NCI-H446 treated with DMSO at 0.1 percent for 48 hours (cell line): Measurements from ENCODE around the gene FGFR2.

Experiments used
- DNase-seq: peaks from one replicate; lab custom pipeline; 2025; lab: John Stamatoyannopoulos, UW

Gene FGFR2

GRCh38 chr10:121553511-121554264 is 44.6 kb downstream of the FGFR2 start:
- no peak for DNase-seq

- no peak for DNase-seq
Measured at GRCh38 chr10:121552746-121553145, 45.5 kb downstream of the FGFR2 start.

GRCh38 chr10:121551210-121551885 is 46.9 kb downstream of the FGFR2 start:
- DNase-seq, result no peak

GRCh38 chr10:121544301-121544869 is 53.9 kb downstream of the FGFR2 start:
- DNase-seq, result no peak

GRCh38 chr10:121543545-121543944 is 54.7 kb downstream of the FGFR2 start:
- DNase-seq, result no peak

- no peak for DNase-seq
Measured at GRCh38 chr10:121541450-121542120, 56.7 kb downstream of the FGFR2 start.

- DNase-seq, result peak; percentile 63
Measured at GRCh38 chr10:121540732-121541395, 57.4 kb downstream of the FGFR2 start.

GRCh38 chr10:121539786-121540185 is 58.5 kb downstream of the FGFR2 start:
- peak; percentile 43 for DNase-seq

GRCh38 chr10:121536310-121536913 is 61.8 kb downstream of the FGFR2 start:
- DNase-seq, result peak; percentile 69

- DNase-seq, result no peak
Measured at GRCh38 chr10:121535381-121535780, 62.9 kb downstream of the FGFR2 start.

- no peak for DNase-seq
Measured at GRCh38 chr10:121532292-121532864, 65.9 kb downstream of the FGFR2 start.

GRCh38 chr10:121531830-121532178 is 66.4 kb downstream of the FGFR2 start:
- no peak for DNase-seq

- DNase-seq, result no peak
Measured at GRCh38 chr10:121531076-121531829, 67.0 kb downstream of the FGFR2 start.

- no peak for DNase-seq
Measured at GRCh38 chr10:121530481-121531075, 67.7 kb downstream of the FGFR2 start.

- no peak for DNase-seq
Measured at GRCh38 chr10:121527690-121528089, 70.6 kb downstream of the FGFR2 start.

GRCh38 chr10:121526801-121527221 is 71.4 kb downstream of the FGFR2 start:
- peak; percentile 9 for DNase-seq

GRCh38 chr10:121526135-121526790 is 72.0 kb downstream of the FGFR2 start:
- no peak for DNase-seq

- DNase-seq, result no peak
Measured at GRCh38 chr10:121525251-121526134, 72.8 kb downstream of the FGFR2 start.
